HG02759 (cell line): ENCODE data around the gene P2RY8.
"Not testable (repeated sequence)": the region's sequence is repeated elsewhere in the genome, so short reads cannot be mapped to it uniquely, and the experiment has no call there.

Source experiments
- ATAC-seq: cut with Tn5 transposase; IDR thresholded peaks from one replicate; pipeline ENCODE4 v1.9.1; 2021; ENCODE audit warnings: mild to moderate bottlenecking, moderate library complexity; ENCODE audit not compliant: unreplicated experiment

Gene P2RY8

DNA sequence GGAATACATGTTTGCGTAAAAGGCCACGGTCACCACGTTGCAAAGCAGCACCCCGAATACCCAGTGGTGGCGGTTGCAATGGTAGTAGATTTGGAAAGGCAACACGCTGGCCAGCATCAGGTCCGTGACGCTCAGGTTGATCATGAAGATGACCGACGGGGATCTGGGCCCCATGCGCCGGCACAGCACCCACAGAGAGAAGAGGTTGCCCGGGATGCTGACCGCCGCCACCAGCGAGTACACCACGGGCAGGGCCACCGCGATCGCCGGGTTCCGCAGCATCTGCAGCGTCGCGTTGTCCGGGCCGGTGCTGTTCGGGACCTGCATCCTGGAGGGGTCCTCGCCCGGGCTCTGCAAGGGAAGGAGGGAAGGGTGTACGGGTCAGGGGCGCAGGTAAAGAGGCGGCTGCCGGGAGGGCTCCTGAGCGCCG is 70.7 kb downstream of the P2RY8 start:
- ATAC-seq, result no peak

- no peak for ATAC-seq
Observed at GRCh38 chrX:1465286-1466231, 71.4 kb downstream of the P2RY8 start.

DNA sequence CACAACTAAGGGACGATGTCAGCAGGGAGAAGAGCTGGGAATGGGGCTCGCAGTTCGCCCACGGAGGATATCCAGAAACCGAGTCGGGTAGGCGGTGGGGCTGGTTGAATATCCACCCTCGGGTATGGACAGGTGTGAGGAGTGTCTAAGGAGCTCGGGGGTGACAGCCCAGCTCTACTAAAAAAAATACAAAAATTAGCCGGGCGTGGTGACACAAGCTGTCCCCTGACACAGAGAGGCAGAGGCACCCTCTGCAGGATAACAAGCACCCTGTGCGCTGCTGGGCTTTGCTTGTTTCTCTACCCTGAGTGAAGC is 72.1 kb downstream of the P2RY8 start:
- ATAC-seq, result no peak

DNA sequence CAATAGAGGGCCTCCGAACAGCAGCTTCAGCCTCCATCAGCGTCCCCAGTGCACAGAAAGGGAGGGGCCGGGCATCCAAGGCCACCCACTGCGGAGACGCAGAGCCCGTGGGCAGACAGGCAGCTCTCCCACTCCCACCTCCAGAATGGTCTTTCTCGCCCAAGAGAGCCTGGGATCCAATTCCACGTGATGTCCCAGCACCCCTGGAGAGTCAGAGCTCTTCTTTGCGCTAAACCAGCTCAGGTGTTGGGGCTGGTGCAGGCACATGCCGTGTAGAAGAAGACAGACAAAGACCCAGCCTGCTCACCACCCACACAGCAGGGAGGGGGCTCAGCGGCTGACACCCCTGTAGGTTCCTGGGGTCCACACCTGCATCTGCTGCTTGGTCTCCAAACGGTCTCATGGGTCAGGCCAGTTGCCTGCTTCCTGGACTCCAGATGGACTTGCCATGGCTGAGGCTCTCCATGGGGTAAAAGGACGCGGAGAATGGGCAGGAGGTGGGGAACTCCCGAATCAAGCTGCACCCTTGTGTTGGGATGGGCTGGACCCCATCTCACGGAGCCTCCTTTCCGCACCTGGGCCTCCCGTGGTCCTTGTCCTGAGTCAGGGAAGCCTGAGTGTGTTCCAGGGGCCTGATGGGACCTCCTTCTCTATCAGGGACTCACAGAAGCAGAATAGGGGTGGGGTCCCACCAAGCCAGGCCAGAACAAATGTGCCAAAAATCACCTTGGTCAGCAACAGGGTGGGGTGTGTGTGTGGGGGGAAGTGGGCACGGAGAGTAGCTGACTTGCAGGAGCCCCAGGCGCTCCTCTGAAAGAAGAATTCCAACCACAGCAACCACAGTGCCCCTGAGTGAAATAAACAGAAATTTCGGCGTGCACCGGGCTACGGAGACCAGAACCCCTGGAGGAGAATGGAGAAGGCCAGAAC is 72.7 kb downstream of the P2RY8 start:
- no peak for ATAC-seq

- no peak for ATAC-seq
Observed at GRCh38 chrX:1463581-1463980, 73.4 kb downstream of the P2RY8 start.

DNA sequence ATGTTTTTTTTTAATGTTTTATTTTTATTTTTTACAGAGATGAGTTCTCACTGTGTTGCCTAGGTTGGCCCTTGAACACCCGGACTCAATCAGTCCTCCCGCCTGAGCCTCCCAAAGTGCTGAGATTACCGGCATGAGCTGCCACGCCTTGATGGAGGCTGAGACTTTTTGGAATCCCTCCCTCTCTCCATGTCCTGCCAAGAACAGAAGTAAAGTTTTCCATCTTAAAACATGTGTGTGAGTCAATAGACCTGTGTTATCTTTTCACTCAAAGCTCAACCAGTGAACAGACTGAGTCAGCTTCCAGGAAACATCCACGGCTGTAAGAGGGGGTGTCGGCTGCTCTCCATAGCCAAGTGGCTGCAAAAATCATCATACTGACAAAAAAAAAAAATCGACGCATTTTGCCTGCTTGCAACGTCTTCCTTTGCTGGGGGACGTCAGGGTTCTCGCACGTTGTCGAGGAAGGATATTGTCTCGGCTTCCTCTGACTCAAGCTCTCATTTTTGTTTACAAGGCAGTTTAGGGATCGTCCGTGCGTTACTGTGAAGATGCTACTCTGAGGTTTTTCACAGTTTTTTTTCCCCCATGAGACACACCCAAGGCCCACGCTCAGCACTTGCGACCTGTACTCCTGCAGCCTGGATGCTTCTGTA is 74.3 kb downstream of the P2RY8 start:
- no peak for ATAC-seq

- ATAC-seq, result no peak
Observed at GRCh38 chrX:1462110-1462509, 74.9 kb downstream of the P2RY8 start.

DNA sequence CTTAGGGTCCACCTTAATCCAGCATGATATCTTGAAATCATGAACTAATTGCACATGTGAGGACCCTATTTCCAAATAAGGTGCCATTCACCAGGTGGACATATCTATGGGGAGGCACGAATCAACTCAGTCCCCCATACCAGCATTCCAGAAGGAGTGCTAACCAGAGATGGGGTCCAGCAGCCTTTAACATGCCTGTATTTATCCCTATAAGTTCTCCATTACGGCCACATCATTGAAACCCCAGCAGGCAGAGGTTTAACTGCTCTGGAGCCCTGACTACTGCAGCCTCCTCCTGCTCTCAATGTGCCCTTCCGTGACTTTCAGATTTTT is 81.1 kb downstream of the P2RY8 start:
- ATAC-seq, result no peak

DNA sequence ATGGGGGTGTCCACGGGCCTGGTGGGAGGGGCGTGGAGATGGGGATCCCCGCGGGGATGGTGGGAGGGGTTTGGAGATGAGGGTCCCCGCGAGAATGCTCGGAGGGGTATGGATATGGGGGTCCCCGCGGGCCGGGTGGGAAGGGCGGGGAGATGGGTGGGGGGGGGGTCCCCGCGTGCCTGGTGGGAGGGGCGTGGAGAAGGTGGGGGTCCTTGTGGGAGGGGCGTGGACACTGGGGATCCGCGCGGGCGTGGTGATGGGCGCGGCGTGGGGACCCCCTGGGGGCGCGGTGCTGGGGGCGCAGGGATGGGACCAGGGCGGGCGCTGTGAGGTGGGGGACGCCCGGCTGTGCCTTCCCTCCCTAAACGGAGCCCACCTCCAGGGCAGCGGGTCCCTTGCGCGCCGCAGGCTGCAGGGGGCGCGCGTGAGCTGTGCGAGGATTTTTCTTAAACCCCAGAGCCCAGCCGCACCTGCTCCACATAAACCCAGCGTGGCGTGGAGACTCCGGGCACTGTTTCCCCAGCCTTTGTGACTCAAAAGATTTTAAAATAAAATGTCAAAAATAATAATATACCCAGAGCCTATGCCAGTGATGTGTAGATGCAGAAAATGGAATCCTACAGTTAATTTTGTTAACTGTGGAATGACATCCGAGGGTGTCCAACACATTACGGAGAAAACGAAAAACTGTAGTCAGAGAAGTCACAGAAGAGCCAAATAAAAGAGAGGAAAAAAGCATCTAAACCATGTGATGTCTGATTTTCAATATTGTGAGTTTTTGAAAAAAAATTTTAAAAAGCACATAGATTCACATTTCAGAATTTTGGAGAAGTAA is 82.8 kb downstream of the P2RY8 start:
- ATAC-seq, result peak; percentile 36

- peak; percentile 12 for ATAC-seq
Observed at GRCh38 chrX:1453395-1453783, 83.6 kb downstream of the P2RY8 start.

DNA sequence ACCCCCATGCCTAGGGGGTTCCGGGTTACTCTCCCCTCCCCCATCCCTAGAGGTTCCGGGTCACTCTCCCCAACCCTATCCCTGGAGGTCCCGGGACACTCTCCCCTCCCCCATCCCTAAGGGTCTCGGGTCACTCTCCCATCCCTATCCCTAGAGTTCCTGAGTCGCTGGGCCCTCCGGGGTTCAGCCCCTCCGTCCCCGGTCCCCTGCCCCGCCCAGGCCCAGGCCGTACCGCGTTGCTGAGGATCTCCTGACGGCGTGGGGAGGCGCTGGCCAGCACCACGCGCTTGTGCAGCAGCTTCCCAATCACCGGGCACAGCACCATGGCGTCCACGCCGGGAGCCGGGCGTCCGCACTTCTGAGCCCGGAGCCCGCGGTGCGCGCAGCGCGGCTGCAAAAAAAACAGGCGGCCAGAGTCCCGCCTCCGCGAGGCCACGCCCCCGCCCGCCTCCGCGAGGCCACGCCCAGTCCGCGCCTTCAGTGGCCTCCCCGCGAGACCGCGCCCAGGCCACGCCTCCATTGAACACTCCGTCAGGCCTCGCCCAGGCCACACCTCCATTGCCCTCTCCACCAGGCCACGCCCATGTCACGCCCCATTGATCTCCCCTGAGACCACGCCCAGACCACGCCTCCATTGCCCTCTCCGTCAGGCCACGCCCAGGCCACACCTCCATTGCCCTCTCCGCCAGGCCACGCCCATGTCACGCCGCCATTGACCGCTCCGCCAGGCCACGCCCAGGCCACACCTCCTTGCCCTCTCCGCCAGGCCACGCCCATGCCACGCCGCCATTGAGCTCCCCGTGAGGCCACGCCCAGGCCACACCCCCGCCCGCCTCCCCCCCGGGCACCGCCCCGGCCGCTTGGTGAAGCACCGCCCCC is 84.2 kb downstream of the P2RY8 start, which contains the start of gene ASMTL:
Gene ASMTL (minus strand): TSS at position 394 of the 879 bp plus-strand sequence. CDS start 69 bp downstream, at position 325.
- peak; percentile 74 for ATAC-seq

GRCh38 chrX:1451661-1452515 is 85.1 kb downstream of the P2RY8 start:
- ATAC-seq, result no peak

DNA sequence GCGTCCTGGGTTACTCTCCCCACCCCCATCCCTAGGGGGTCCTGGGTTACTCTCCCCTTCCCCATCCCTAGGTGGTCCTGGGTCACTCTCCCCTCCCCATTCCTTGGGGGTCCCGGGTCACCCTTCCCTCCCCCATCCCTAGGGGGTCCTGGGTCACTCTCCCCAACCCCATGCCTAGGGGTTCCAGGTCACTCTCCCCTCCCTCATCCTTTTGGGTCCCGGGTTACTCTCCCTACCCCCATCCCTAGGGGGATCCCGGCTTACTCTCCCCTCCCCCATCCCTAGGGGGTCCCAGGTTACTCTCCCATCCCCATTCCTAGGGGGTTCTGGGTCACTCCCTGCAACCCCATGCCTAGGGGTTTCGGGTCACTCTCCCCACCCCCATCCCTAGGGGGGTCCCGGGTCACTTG is 85.7 kb downstream of the P2RY8 start:
- ATAC-seq, result no peak

- no peak for ATAC-seq
Observed at GRCh38 chrX:1450361-1451161, 86.4 kb downstream of the P2RY8 start.

GRCh38 chrX:1449823-1450149 is 87.2 kb downstream of the P2RY8 start:
- no peak for ATAC-seq

DNA sequence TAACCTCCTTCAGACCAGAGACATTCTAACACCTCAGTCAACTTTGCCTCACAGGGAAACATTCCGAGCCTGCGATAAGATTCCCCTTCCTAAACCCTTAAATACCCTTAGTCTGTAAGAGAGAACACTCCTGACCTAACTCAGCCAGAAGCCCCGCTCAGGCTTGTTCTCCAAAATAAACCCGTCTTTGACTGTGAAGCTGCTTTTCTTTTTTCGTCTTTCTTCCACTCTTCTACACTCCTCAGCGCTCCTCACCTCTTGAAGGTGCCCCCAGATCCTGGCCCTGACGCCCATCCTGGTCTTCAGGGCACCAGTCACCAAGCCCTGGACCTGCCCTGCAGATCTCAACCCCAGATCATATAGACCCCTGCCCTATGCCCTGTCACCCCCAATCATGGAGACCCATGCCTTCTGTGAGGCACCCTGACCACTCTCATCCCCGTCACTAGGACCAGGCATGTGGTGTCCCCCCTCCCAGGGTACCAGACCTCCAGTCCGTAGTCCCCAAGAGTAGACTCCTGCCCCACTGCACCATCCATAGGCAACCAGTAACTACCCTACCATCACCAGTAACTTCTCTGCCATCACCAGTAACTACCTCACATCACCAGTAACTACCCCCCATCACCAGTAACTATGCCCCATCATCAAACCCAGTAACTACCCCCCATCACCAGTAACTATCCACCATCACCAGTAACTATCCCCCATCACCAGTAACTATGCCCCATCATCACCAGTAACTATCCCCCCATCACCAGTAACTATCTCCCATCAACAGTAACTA is 87.8 kb downstream of the P2RY8 start:
- ATAC-seq, result no peak

GRCh38 chrX:1448573-1449001 is 88.4 kb downstream of the P2RY8 start:
- ATAC-seq, result not testable (repeated sequence)
